ENCODE data around the gene ARHGAP28.
"Not testable (repeated sequence)": the region's sequence is repeated elsewhere in the genome, so short reads cannot be mapped to it uniquely, and the experiment has no call there.

Gene ARHGAP28

GRCh38 chr18:6920099-6920955, 190.8 kb downstream of the ARHGAP28 start:
- H3K27ac ChIP-seq (ENCODE audit: low read depth, low read length, severe bottlenecking): no peak overlapping the region
- WGBS, 2 experiments (ENCODE audit: insufficient coverage in 2 of 2): 75 to 82% methylated on average over 26 to 30 of the region's 37 CpGs
- H3K36me3 ChIP-seq (ENCODE audit: control insufficient read depth, insufficient read depth, low read length): no peaks in the 10 kb centered on the region
- H3K4me1 ChIP-seq (ENCODE audit: control insufficient read depth, insufficient read depth, low read length, poor library complexity, severe bottlenecking): no peaks in the 10 kb centered on the region
- H3K9me3 ChIP-seq (ENCODE audit: control insufficient read depth, low read length): no peaks in the 10 kb centered on the region
- H3K4me3 ChIP-seq (ENCODE audit: extremely low read depth, insufficient read depth, low read length, poor library complexity, severe bottlenecking): no peak overlapping the region

GRCh38 chr18:6921571-6921970, 192.1 kb downstream of the ARHGAP28 start:
- H3K4me3 ChIP-seq (ENCODE audit: extremely low read depth, insufficient read depth, low read length, poor library complexity, severe bottlenecking): no peak overlapping the region
- no peak overlapping the region for H3K27ac ChIP-seq (ENCODE audit: low read depth, low read length, severe bottlenecking)
- no peaks in the 10 kb centered on the region for H3K4me1 ChIP-seq (ENCODE audit: control insufficient read depth, insufficient read depth, low read length, poor library complexity, severe bottlenecking)
- H3K36me3 ChIP-seq (ENCODE audit: control insufficient read depth, insufficient read depth, low read length): no peaks in the 10 kb centered on the region
- no peaks in the 10 kb centered on the region for H3K9me3 ChIP-seq (ENCODE audit: control insufficient read depth, low read length)

GRCh38 chr18:6923220-6923619, 193.7 kb downstream of the ARHGAP28 start:
- Histone ChIP-seq H3K4me3 (ENCODE audit: extremely low read depth, insufficient read depth, low read length, poor library complexity, severe bottlenecking) (no peak overlapping the region), H3K27ac (ENCODE audit: low read depth, low read length, severe bottlenecking) (no peak overlapping the region), H3K4me1 (ENCODE audit: control insufficient read depth, insufficient read depth, low read length, poor library complexity, severe bottlenecking) (no peaks in the 10 kb centered on the region), H3K36me3 (ENCODE audit: control insufficient read depth, insufficient read depth, low read length) (no peaks in the 10 kb centered on the region), H3K9me3 (ENCODE audit: control insufficient read depth, low read length) (no peaks in the 10 kb centered on the region)
- WGBS, 2 experiments (ENCODE audit: insufficient coverage in 2 of 2): 86 to 89% methylated on average over 1 of the region's 1 CpG

- Histone ChIP-seq H3K27ac (ENCODE audit: low read depth, low read length, severe bottlenecking) (no peak overlapping the region), H3K9me3 (ENCODE audit: control insufficient read depth, low read length) (no peaks in the 10 kb centered on the region), H3K4me1 (ENCODE audit: control insufficient read depth, insufficient read depth, low read length, poor library complexity, severe bottlenecking) (no peaks in the 10 kb centered on the region), H3K4me3 (ENCODE audit: extremely low read depth, insufficient read depth, low read length, poor library complexity, severe bottlenecking) (no peak overlapping the region), H3K36me3 (ENCODE audit: control insufficient read depth, insufficient read depth, low read length) (no peaks in the 10 kb centered on the region)
- WGBS, 2 experiments (ENCODE audit: insufficient coverage in 2 of 2): 80 to 100% methylated on average over 1 of the region's 2 CpGs
Measured at GRCh38 chr18:6927153-6927552, 197.6 kb downstream of the ARHGAP28 start.

GRCh38 chr18:6928359-6928758, 198.8 kb downstream of the ARHGAP28 start:
- H3K4me3 ChIP-seq (ENCODE audit: extremely low read depth, insufficient read depth, low read length, poor library complexity, severe bottlenecking): no peak overlapping the region
- no peak overlapping the region for H3K27ac ChIP-seq (ENCODE audit: low read depth, low read length, severe bottlenecking)
- WGBS, 2 experiments (ENCODE audit: insufficient coverage in 2 of 2): 83% methylated on average over 11 of the region's 11 CpGs
- no peaks in the 10 kb centered on the region for H3K9me3 ChIP-seq (ENCODE audit: control insufficient read depth, low read length)
- H3K4me1 ChIP-seq (ENCODE audit: control insufficient read depth, insufficient read depth, low read length, poor library complexity, severe bottlenecking): no peaks in the 10 kb centered on the region
- H3K36me3 ChIP-seq (ENCODE audit: control insufficient read depth, insufficient read depth, low read length): no peaks in the 10 kb centered on the region

- Histone ChIP-seq H3K9me3 (ENCODE audit: control insufficient read depth, low read length) (no peaks in the 10 kb centered on the region), H3K4me1 (ENCODE audit: control insufficient read depth, insufficient read depth, low read length, poor library complexity, severe bottlenecking) (no peaks in the 10 kb centered on the region), H3K27ac (ENCODE audit: low read depth, low read length, severe bottlenecking) (no peak overlapping the region), H3K36me3 (ENCODE audit: control insufficient read depth, insufficient read depth, low read length) (no peaks in the 10 kb centered on the region), H3K4me3 (ENCODE audit: extremely low read depth, insufficient read depth, low read length, poor library complexity, severe bottlenecking) (no peak overlapping the region)
- 93 to 95% methylated on average over 27 to 43 of the region's 45 CpGs for WGBS, 2 experiments (ENCODE audit: insufficient coverage in 2 of 2)
Measured at GRCh38 chr18:6929370-6930102, 200.0 kb downstream of the ARHGAP28 start.

- WGBS, 2 experiments (ENCODE audit: insufficient coverage in 2 of 2): no CpG with 5 or more reads among the region's 1 CpG
- no peak overlapping the region for H3K4me3 ChIP-seq (ENCODE audit: extremely low read depth, insufficient read depth, low read length, poor library complexity, severe bottlenecking)
- H3K4me1 ChIP-seq (ENCODE audit: control insufficient read depth, insufficient read depth, low read length, poor library complexity, severe bottlenecking): no peaks in the 10 kb centered on the region
- no peaks in the 10 kb centered on the region for H3K36me3 ChIP-seq (ENCODE audit: control insufficient read depth, insufficient read depth, low read length)
- H3K27ac ChIP-seq (ENCODE audit: low read depth, low read length, severe bottlenecking): no peak overlapping the region
- no peaks in the 10 kb centered on the region for H3K9me3 ChIP-seq (ENCODE audit: control insufficient read depth, low read length)
Measured at GRCh38 chr18:6934859-6935258, 205.3 kb downstream of the ARHGAP28 start.

- peaks cover 8% of the 10 kb centered on the region for H3K36me3 ChIP-seq (ENCODE audit: control insufficient read depth, insufficient read depth, low read length)
- no peak overlapping the region for H3K27ac ChIP-seq (ENCODE audit: low read depth, low read length, severe bottlenecking)
- H3K4me1 ChIP-seq (ENCODE audit: control insufficient read depth, insufficient read depth, low read length, poor library complexity, severe bottlenecking): no peaks in the 10 kb centered on the region
- H3K4me3 ChIP-seq (ENCODE audit: extremely low read depth, insufficient read depth, low read length, poor library complexity, severe bottlenecking): no peak overlapping the region
- WGBS, 2 experiments (ENCODE audit: insufficient coverage in 2 of 2): 90 to 94% methylated on average over 2 of the region's 7 CpGs
- no peaks in the 10 kb centered on the region for H3K9me3 ChIP-seq (ENCODE audit: control insufficient read depth, low read length)
Measured at GRCh38 chr18:6938003-6938402, 208.5 kb downstream of the ARHGAP28 start.

- not testable (repeated sequence) for H3K4me3 ChIP-seq (ENCODE audit: extremely low read depth, insufficient read depth, low read length, poor library complexity, severe bottlenecking); H3K4me1 ChIP-seq (ENCODE audit: control insufficient read depth, insufficient read depth, low read length, poor library complexity, severe bottlenecking); H3K27ac ChIP-seq (ENCODE audit: low read depth, low read length, severe bottlenecking); H3K9me3 ChIP-seq (ENCODE audit: control insufficient read depth, low read length)
- peaks cover 10% of the 10 kb centered on the region for H3K36me3 ChIP-seq (ENCODE audit: control insufficient read depth, insufficient read depth, low read length)
- WGBS, 2 experiments (ENCODE audit: insufficient coverage in 2 of 2): no CpG with 5 or more reads among the region's 2 CpGs
Measured at GRCh38 chr18:6938403-6938802, 208.9 kb downstream of the ARHGAP28 start.

GRCh38 chr18:6939972-6940371, 210.5 kb downstream of the ARHGAP28 start:
- Histone ChIP-seq H3K36me3 (ENCODE audit: control insufficient read depth, insufficient read depth, low read length) (peaks cover 10% of the 10 kb centered on the region), H3K4me1 (ENCODE audit: control insufficient read depth, insufficient read depth, low read length, poor library complexity, severe bottlenecking) (no peaks in the 10 kb centered on the region), H3K27ac (ENCODE audit: low read depth, low read length, severe bottlenecking) (no peak overlapping the region), H3K4me3 (ENCODE audit: extremely low read depth, insufficient read depth, low read length, poor library complexity, severe bottlenecking) (no peak overlapping the region), H3K9me3 (ENCODE audit: control insufficient read depth, low read length) (no peaks in the 10 kb centered on the region)
- WGBS, 2 experiments (ENCODE audit: insufficient coverage in 2 of 2): 80 to 96% methylated on average over 3 to 4 of the region's 4 CpGs

GRCh38 chr18:6940451-6940850, 210.9 kb downstream of the ARHGAP28 start:
- Histone ChIP-seq H3K4me3 (ENCODE audit: extremely low read depth, insufficient read depth, low read length, poor library complexity, severe bottlenecking) (no peak overlapping the region), H3K9me3 (ENCODE audit: control insufficient read depth, low read length) (no peaks in the 10 kb centered on the region), H3K4me1 (ENCODE audit: control insufficient read depth, insufficient read depth, low read length, poor library complexity, severe bottlenecking) (no peaks in the 10 kb centered on the region), H3K27ac (ENCODE audit: low read depth, low read length, severe bottlenecking) (no peak overlapping the region), H3K36me3 (ENCODE audit: control insufficient read depth, insufficient read depth, low read length) (peaks cover 13% of the 10 kb centered on the region)
- 95 to 97% methylated on average over 9 of the region's 9 CpGs for WGBS, 2 experiments (ENCODE audit: insufficient coverage in 2 of 2)

Measured in mesodermal cell (in vitro differentiated cells).